Neural crest cell (in vitro differentiated cells): ENCODE data around the gene CDH13. TPM values are rescaled to one million over a fixed set of nuclear protein-coding genes. Genes with fewer than 3 reads are reported as not detected.

Source experiments
- DNase-seq: peaks from one replicate; pipeline ENCODE4 v3.0.0; 2021; ENCODE audit warnings: low read depth, mixed read lengths, low spot score
- H3K27ac Mint-ChIP-seq: one replicate; pipeline ENCODE4 v1.8.0; 2021; ENCODE audit warnings: mild to moderate bottlenecking, mixed read lengths; ENCODE audit not compliant: unreplicated experiment
- H3K27me3 Mint-ChIP-seq: 2 replicates; pipeline ENCODE4 v1.8.0; 2021; ENCODE audit warnings: low read depth, mild to moderate bottlenecking, mixed read lengths
- H3K36me3 Mint-ChIP-seq: 2 replicates; pipeline ENCODE4 v1.8.0; 2021; ENCODE audit warnings: low read depth, mild to moderate bottlenecking, mixed read lengths
- H3K4me1 Mint-ChIP-seq: 2 replicates; pipeline ENCODE4 v1.8.0; 2021; ENCODE audit warnings: mixed read lengths
- H3K4me3 Mint-ChIP-seq: one replicate; pipeline ENCODE4 v1.8.0; 2021; ENCODE audit warnings: mild to moderate bottlenecking, mixed read lengths
- H3K9me3 Mint-ChIP-seq: 2 replicates; pipeline ENCODE4 v1.8.0; 2021; ENCODE audit warnings: mixed read lengths
- total RNA-seq: library from RNA; stranded (reverse); gene quantifications from 2 replicates; pipeline ENCODE4 v1.2.1, GENCODE V29; 2021
- TF ChIP-seq, protein P1 (sequence below): fragments of 200-600 bp; sonication (generic); conservative IDR thresholded peaks from 2 replicates; pipeline ENCODE4 v1.5.0; 2021; ENCODE audit warnings: antibody characterized with exemption, mild to moderate bottlenecking

Gene CDH13
- total RNA-seq, 1 donor from 2014 or later: 1.1 TPM

GRCh38 chr16:83258366-83258928, 631.7 kb downstream of the CDH13 start:
- Mint-ChIP-seq H3K4me3 (no peak overlapping the region), H3K27ac (no peak overlapping the region), H3K27me3 (peaks cover 10% of the 10 kb centered on the region), H3K36me3 (no peaks in the 10 kb centered on the region), H3K4me1 (no peaks in the 10 kb centered on the region), H3K9me3 (peaks cover 2% of the 10 kb centered on the region)
- TF ChIP-seq, protein P1, sequence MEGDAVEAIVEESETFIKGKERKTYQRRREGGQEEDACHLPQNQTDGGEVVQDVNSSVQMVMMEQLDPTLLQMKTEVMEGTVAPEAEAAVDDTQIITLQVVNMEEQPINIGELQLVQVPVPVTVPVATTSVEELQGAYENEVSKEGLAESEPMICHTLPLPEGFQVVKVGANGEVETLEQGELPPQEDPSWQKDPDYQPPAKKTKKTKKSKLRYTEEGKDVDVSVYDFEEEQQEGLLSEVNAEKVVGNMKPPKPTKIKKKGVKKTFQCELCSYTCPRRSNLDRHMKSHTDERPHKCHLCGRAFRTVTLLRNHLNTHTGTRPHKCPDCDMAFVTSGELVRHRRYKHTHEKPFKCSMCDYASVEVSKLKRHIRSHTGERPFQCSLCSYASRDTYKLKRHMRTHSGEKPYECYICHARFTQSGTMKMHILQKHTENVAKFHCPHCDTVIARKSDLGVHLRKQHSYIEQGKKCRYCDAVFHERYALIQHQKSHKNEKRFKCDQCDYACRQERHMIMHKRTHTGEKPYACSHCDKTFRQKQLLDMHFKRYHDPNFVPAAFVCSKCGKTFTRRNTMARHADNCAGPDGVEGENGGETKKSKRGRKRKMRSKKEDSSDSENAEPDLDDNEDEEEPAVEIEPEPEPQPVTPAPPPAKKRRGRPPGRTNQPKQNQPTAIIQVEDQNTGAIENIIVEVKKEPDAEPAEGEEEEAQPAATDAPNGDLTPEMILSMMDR: no peak
- DNase-seq: no peak

DNA sequence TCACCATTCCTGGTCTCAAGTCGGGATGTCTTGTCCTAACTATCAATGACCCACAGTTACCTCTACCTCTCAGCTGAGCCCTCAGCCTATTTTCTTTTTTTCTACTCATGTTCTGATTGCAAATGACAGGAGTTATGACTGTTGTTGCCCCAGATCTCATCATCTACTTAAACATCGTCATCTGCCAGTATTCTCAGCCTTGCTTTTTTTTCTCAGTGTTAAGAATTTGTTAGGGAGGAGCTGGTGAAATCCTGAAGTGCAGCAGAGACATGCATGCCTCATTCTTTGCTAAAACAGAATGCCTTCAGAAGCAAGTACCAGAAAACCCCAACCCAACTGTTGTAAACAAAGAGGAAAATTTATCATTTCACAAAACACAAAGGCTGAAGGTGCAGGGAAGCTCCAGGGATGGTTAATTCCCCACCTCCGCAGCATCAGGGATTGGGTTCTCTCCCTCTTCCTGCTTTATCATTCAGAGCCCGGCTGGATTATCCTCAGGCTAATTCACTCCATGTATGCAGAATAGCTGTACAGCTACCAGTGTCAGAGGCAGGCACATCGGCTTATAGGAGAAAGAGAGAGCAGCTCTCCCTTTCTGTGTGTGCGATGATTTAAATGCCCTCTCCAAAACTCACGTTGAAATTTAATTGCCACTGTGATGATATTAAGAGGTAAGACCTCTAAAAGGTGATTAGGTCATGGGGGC, 640.2 kb downstream of the CDH13 start:
- Mint-ChIP-seq H3K27me3 (peaks cover 26% of the 10 kb centered on the region), H3K4me1 (no peaks in the 10 kb centered on the region), H3K4me3 (no peak overlapping the region), H3K36me3 (no peaks in the 10 kb centered on the region), H3K27ac (no peak overlapping the region), H3K9me3 (no peaks in the 10 kb centered on the region)
- DNase-seq: no peak
- TF ChIP-seq, protein P1: no peak

DNA sequence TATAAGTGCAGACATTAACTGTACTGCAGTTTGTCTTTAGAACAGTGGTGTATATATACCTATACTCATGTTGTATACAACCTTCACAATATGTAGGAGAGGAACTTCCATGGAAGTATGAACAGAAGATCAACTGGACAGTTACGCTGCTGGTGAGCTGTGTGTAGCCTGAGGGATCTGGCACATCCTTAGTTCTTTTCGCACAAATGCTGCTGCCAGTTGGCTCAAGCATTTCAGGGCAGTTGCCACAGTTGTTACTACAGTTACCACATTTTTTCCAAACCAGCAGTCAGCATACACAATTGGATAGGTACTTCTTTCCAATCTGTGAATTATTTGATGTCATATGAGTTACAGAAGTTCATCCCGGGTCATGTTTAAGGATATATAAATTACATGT, 641.4 kb downstream of the CDH13 start:
- H3K4me3 Mint-ChIP-seq: no peak overlapping the region
- no peak for DNase-seq
- H3K9me3 Mint-ChIP-seq: no peaks in the 10 kb centered on the region
- no peaks in the 10 kb centered on the region for H3K4me1 Mint-ChIP-seq
- H3K27me3 Mint-ChIP-seq: peaks cover 22% of the 10 kb centered on the region
- H3K36me3 Mint-ChIP-seq: no peaks in the 10 kb centered on the region
- H3K27ac Mint-ChIP-seq: no peak overlapping the region
- TF ChIP-seq, protein P1: no peak

GRCh38 chr16:83269048-83269447, 642.3 kb downstream of the CDH13 start:
- Mint-ChIP-seq H3K9me3 (no peaks in the 10 kb centered on the region), H3K27ac (no peak overlapping the region), H3K4me3 (no peak overlapping the region), H3K4me1 (no peaks in the 10 kb centered on the region), H3K36me3 (no peaks in the 10 kb centered on the region), H3K27me3 (peaks cover 14% of the 10 kb centered on the region)
- TF ChIP-seq, protein P1: no peak
- DNase-seq: no peak

DNA sequence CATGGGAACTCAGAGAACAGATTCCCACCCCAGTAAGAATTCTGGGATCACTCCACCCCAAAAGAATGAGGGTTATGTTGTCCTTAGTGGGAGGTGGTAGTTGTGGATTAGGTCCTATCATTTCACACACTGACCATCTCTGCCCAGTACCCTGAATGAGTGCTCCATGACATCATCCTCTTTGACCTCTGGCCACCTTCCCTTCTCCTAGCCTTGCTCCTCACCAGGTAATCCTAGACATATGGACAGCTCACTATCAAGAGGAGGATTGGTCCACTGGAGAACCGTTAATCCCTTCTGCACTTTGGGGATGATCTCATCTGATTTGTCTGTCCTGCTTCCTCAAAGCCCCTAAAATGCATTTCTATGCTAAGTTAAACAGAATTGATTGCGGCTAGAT, 642.8 kb downstream of the CDH13 start:
- peaks cover 14% of the 10 kb centered on the region for H3K27me3 Mint-ChIP-seq
- H3K27ac Mint-ChIP-seq: no peak overlapping the region
- H3K9me3 Mint-ChIP-seq: no peaks in the 10 kb centered on the region
- DNase-seq: no peak
- H3K36me3 Mint-ChIP-seq: no peaks in the 10 kb centered on the region
- no peaks in the 10 kb centered on the region for H3K4me1 Mint-ChIP-seq
- TF ChIP-seq, protein P1: no peak
- no peak overlapping the region for H3K4me3 Mint-ChIP-seq
